ENCODE data around the gene RPS4Y1. TPM values are rescaled to one million over a fixed set of nuclear protein-coding genes. Genes with fewer than 3 reads are reported as not detected.
"Not testable (repeated sequence)": the region's sequence is repeated elsewhere in the genome, so short reads cannot be mapped to it uniquely, and the experiment has no call there.

The RPS4Y1 gene
- total RNA-seq, 3 donors from 2014 or later, result 0.66 to 309 TPM; not detected in 1

GRCh38 chrY:2868035-2868607 lies 26.7 kb downstream of the RPS4Y1 start:
- DNase-seq (ENCODE audit: low spot score in 2 of 2), result no peak
- intact Hi-C loops (cut with DNase I; ENCODE audit: low total_unique reads), result no loop called here
- no peak for TF ChIP-seq POLR2A (IDR thresholded peaks at IDR 0.05)
- TF ChIP-seq POLR2AphosphoS5 (IDR thresholded peaks at IDR 0.05), result no peak
- no peak for TF ChIP-seq CTCF (IDR thresholded peaks at IDR 0.05)
- Histone ChIP-seq H3K4me1 (no peaks in the 10 kb centered on the region), H3K36me3 (no peaks in the 10 kb centered on the region), H3K9me3 (no peaks in the 10 kb centered on the region), H3K4me3 (no peak overlapping the region), H3K27ac (no peak overlapping the region), H3K27me3 (no peaks in the 10 kb centered on the region)

GRCh38 chrY:2872234-2872633 lies 30.8 kb downstream of the RPS4Y1 start:
- H3K27me3 ChIP-seq; H3K27ac ChIP-seq; H3K9me3 ChIP-seq; H3K4me1 ChIP-seq; intact Hi-C loops (cut with DNase I; ENCODE audit: low total_unique reads); H3K4me3 ChIP-seq; DNase-seq (ENCODE audit: low spot score in 2 of 2); H3K36me3 ChIP-seq: not testable (repeated sequence)

GRCh38 chrY:2874211-2874610 lies 32.8 kb downstream of the RPS4Y1 start:
- Histone ChIP-seq H3K36me3 (no peaks in the 10 kb centered on the region), H3K4me1 (no peaks in the 10 kb centered on the region), H3K4me3 (no peak overlapping the region), H3K27me3 (no peaks in the 10 kb centered on the region), H3K27ac (no peak overlapping the region), H3K9me3 (no peaks in the 10 kb centered on the region)
- intact Hi-C loops (cut with DNase I; ENCODE audit: low total_unique reads), result no loop called here
- no peak for TF ChIP-seq POLR2A (IDR thresholded peaks at IDR 0.05)
- no peak for DNase-seq (ENCODE audit: low spot score in 2 of 2)

- intact Hi-C loops (cut with DNase I; ENCODE audit: low total_unique reads), result no loop called here
- H3K36me3 ChIP-seq, result no peaks in the 10 kb centered on the region
- DNase-seq (ENCODE audit: low spot score in 2 of 2), result no peak
- no peaks in the 10 kb centered on the region for H3K27me3 ChIP-seq
- H3K4me3 ChIP-seq, result no peak overlapping the region
- no peaks in the 10 kb centered on the region for H3K9me3 ChIP-seq
- TF ChIP-seq POLR2AphosphoS5 (IDR thresholded peaks at IDR 0.05) (no peak), CTCF (IDR thresholded peaks at IDR 0.05) (no peak), POLR2A (IDR thresholded peaks at IDR 0.05) (no peak)
- no peaks in the 10 kb centered on the region for H3K4me1 ChIP-seq
- H3K27ac ChIP-seq, result no peak overlapping the region
Observed at GRCh38 chrY:2883561-2883960, 42.2 kb downstream of the RPS4Y1 start.

- Histone ChIP-seq H3K9me3 (no peaks in the 10 kb centered on the region), H3K27me3 (no peaks in the 10 kb centered on the region), H3K36me3 (no peaks in the 10 kb centered on the region), H3K4me3 (no peak overlapping the region), H3K27ac (no peak overlapping the region), H3K4me1 (no peaks in the 10 kb centered on the region)
- no peak for TF ChIP-seq CTCF (IDR thresholded peaks at IDR 0.05)
- TF ChIP-seq POLR2AphosphoS5 (IDR thresholded peaks at IDR 0.05), result no peak
- no peak for TF ChIP-seq POLR2A (IDR thresholded peaks at IDR 0.05)
- DNase-seq (ENCODE audit: low spot score in 2 of 2), result no peak
- intact Hi-C loops (cut with DNase I; ENCODE audit: low total_unique reads), result no loop called here
Observed at GRCh38 chrY:2885880-2886279, 44.5 kb downstream of the RPS4Y1 start.

DNA sequence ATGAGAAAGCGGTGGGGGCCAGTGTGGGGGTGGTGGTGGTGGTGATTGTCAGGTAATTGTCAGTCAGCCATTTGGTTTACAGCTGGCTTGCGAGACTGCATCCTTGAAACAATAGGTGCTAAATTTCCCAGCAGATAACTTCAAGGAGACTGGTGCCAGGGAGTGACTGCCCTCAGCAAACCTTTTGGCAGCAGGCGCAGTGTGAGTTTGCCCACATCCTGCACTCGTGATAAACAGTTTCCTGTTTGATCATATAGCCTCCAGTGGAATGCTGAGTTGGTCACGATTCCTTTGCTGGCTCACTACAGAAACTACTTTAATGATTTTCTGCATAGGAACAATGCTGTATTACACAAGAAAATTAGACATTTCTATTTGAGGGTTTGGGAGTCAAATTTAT lies 46.0 kb downstream of the RPS4Y1 start:
- intact Hi-C loops (cut with DNase I; ENCODE audit: low total_unique reads), result no loop called here
- H3K36me3 ChIP-seq, result no peaks in the 10 kb centered on the region
- TF ChIP-seq CTCF (IDR thresholded peaks at IDR 0.05) (no peak), POLR2AphosphoS5 (IDR thresholded peaks at IDR 0.05) (no peak), POLR2A (IDR thresholded peaks at IDR 0.05) (no peak)
- H3K4me3 ChIP-seq, result no peak overlapping the region
- H3K4me1 ChIP-seq, result no peaks in the 10 kb centered on the region
- H3K27ac ChIP-seq, result no peak overlapping the region
- no peaks in the 10 kb centered on the region for H3K9me3 ChIP-seq
- no peaks in the 10 kb centered on the region for H3K27me3 ChIP-seq
- no peak for DNase-seq (ENCODE audit: low spot score in 2 of 2)

Measured in breast epithelium (tissue), 4 donors.